ENCODE results near the gene SPTBN1. TPM values are rescaled to one million over a fixed set of nuclear protein-coding genes. Genes with fewer than 3 reads are reported as not detected.

SPTBN1 gene
- polyA plus RNA-seq, 1 donor, result 262 TPM

GRCh38 chr2:54704688-54705605, 248.8 kb downstream of the SPTBN1 start:
- DNase-seq, result peak; percentile 71

- no peak for DNase-seq
These were observed 250.5 kb downstream of the SPTBN1 start for GRCh38 chr2:54706622-54707021.

- peak; percentile 44 for DNase-seq
These were observed 252.6 kb downstream of the SPTBN1 start for GRCh38 chr2:54708584-54709335.

GRCh38 chr2:54709336-54709809, 253.2 kb downstream of the SPTBN1 start:
- peak; percentile 27 for DNase-seq

- no peak for DNase-seq
These were observed 254.1 kb downstream of the SPTBN1 start for GRCh38 chr2:54710216-54710615.

- no peak for DNase-seq
These were observed 256.4 kb downstream of the SPTBN1 start for GRCh38 chr2:54712516-54712915.

- DNase-seq, result no peak
These were observed 258.9 kb downstream of the SPTBN1 start for GRCh38 chr2:54714996-54715395.

- DNase-seq, result no peak
These were observed 260.2 kb downstream of the SPTBN1 start for GRCh38 chr2:54716375-54716774.

GRCh38 chr2:54720563-54720962, 264.4 kb downstream of the SPTBN1 start:
- no peak for DNase-seq

Other genes with a start within 250 kb of the SPTBN1 start
- gene TSPYL6, start 200.1 kb upstream of the SPTBN1 start, polyA plus RNA-seq (ENCODE audit: insufficient read length), result 0.13 TPM